GM12891 (cell line): Measurements from ENCODE around the gene CRISPLD2.

ENCODE experiments used
- DNase-seq: peaks from one replicate; pipeline ENCODE4 v3.0.0; 2011; ENCODE audit warnings: low spot score; ENCODE audit not compliant: insufficient read length
- FAIRE-seq: peaks from 2 replicates; lab custom pipeline; 2011; peaks lifted over from hg19 to GRCh38; lab: Jason Lieb, UNC
- PAX5 ChIP-seq: IDR thresholded peaks from 2 replicates; pipeline ENCODE4 v1.6.1; 2011; ENCODE audit warnings: low read length, moderate library complexity, mild to moderate bottlenecking; ENCODE audit not compliant: insufficient read depth, severe bottlenecking
- POLR2A ChIP-seq: IDR thresholded peaks from 2 replicates; pipeline ENCODE4 v1.6.1; 2011; ENCODE audit warnings: low read depth, low read length, control low read depth
- POLR2AphosphoS5 ChIP-seq: IDR thresholded peaks from 2 replicates; pipeline ENCODE4 v1.6.1; 2011; ENCODE audit warnings: low read depth, low read length, control low read depth
- POU2F2 ChIP-seq: IDR thresholded peaks from 2 replicates; pipeline ENCODE4 v1.6.1; 2011; ENCODE audit warnings: low read depth, mild to moderate bottlenecking, control low read depth, low read length, moderate library complexity
- SPI1 ChIP-seq: IDR thresholded peaks from 2 replicates; pipeline ENCODE4 v1.6.1; 2011; ENCODE audit warnings: low read depth, low read length, control low read depth
- TAF1 ChIP-seq: IDR thresholded peaks from 2 replicates; pipeline ENCODE4 v1.6.1; 2011; ENCODE audit warnings: low read depth, low read length, control low read depth

CRISPLD2 gene

DNA sequence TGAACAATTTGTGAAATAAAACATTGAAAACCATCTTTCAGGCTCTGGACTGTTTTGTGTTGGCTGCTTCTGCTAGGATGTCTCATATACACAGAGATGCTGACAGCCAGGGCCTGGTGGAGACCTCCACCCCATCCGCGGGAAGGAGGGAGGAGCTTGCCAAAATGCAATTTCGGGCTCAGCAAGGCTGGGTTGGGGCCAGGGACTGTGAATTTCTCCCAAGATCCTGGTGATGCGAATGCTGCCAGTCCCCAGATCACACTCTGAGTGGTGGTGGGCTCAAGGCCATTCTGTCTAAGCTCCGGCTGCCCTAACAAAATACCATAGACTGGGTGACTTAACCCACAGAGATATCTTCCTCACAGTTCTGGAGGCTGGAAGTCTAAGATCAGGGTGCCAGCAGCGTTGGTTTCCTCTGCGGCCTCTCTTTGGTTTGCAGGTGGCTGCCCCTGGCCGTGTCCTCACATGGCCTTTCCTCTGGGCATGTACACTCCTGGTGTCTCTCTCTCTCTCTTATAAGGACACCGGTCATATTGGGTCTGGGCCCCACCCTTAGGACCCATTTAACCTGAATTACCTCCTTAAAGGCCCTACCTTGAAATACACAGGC lies 89.8 kb downstream of the CRISPLD2 start:
- DNase-seq = no peak
- TF ChIP-seq SPI1 (no peak), PAX5 (no peak), POU2F2 (no peak), TAF1 (no peak), POLR2A (no peak), POLR2AphosphoS5 (no peak)
- FAIRE-seq = no peak

DNA sequence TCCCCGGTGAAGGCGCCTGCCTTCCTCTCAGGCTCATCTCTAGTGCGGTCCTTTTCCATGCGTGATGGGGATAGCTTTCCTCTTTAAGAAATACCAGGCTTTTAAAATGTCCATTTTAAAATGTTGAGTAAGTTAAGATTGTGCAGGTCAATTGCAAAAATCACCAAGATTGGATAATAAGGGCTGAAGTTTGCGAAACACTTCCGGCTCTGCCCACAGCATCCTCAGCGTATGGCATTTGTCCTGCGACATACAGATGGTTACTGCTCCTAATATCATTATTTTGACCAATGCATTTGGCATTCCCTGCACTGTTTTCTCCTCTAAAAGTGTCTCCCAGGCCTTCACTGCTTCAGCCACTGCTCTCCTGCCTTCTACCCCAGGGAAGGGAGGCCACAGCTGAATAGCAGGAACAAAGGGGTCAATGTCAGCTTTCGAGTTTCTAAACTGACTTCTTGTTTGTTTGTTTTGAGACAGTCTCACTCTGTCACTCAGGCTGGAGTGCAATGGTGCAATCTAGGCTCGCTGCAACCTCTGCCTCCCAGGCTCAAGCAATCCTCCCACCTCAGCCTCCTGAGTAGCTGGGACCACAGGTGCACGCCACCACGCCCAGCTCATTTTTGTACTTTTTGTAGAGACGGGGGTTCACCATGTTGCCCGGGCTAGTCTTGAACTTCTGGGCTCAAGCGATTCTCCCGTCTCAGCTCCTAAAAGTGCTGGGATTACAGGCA lies 91.9 kb downstream of the CRISPLD2 start:
- no peak for DNase-seq
- no peak for TF ChIP-seq POLR2A
- no peak for TF ChIP-seq POLR2AphosphoS5
- no peak for TF ChIP-seq PAX5
- no peak for TF ChIP-seq POU2F2
- TF ChIP-seq TAF1 = no peak
- TF ChIP-seq SPI1 = no peak
- no peak for FAIRE-seq

DNA sequence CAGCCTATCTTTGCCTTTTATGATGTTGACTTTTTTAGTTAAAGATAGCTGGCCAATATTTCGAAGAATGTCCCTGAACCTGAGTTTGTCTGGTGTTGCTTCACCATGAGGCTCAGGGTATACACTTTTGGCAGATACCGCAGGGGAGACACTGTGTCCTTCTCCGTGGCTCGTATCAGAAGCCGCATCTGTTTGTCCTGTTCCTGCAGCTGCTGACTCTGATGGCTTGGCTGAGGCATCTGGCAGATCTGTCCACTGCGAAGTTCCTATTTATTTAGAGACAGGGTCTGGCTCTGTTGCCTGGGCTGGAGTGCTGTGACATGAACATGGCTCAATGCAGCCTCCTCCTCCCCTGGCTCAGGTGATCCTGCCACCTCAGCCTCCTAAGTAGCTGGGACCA lies 93.5 kb downstream of the CRISPLD2 start:
- no peak for DNase-seq
- no peak for FAIRE-seq
- TF ChIP-seq POLR2AphosphoS5 (no peak), PAX5 (no peak), SPI1 (no peak), TAF1 (no peak)

DNA sequence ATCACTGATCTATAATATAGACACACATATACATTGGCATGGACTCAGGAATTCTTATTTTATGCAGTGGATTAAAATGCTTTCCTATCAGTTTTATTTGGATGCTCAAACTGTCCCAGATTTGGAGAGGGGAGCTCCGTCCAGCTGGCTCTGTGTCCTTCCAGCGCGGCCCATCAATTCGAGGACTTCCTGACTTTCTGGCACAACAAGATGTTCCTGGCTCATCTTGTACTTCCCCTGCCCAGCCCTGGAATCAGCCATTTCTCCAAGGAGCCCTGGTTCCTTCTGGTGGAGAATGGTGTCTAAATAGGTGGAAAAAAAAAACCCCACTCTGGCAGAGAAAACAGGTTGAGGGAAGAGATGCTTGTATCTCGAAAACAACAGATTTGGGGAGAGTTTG lies 94.5 kb downstream of the CRISPLD2 start:
- DNase-seq (no peak), FAIRE-seq (no peak)
- no peak for TF ChIP-seq POLR2A
- no peak for TF ChIP-seq PAX5
- no peak for TF ChIP-seq SPI1
- TF ChIP-seq POLR2AphosphoS5 = no peak
- no peak for TF ChIP-seq POU2F2
- no peak for TF ChIP-seq TAF1

DNA sequence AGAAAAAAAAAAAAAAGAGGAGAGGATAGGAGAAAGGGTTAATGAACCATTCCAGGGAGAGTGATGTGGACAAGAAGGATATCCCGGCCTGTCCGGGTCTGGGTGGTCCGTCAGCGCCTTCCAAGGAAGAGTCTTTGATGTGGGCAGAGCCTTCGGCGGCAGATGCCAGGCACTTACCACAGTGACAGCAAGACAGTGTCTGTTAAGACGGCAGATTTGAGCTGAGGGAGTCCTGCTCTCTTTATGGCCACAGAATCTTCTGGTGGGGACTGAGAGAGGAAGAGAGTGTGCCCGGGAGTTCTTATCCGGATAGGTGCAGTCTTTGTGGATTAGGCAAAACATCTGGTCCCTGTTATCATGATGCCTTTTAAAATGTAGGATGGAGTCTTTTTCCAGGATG lies 96.4 kb downstream of the CRISPLD2 start:
- DNase-seq (no peak), FAIRE-seq (no peak)
- TF ChIP-seq TAF1 = no peak
- TF ChIP-seq SPI1 = no peak
- no peak for TF ChIP-seq PAX5
- TF ChIP-seq POLR2A = no peak
- no peak for TF ChIP-seq POU2F2
- TF ChIP-seq POLR2AphosphoS5 = no peak

DNA sequence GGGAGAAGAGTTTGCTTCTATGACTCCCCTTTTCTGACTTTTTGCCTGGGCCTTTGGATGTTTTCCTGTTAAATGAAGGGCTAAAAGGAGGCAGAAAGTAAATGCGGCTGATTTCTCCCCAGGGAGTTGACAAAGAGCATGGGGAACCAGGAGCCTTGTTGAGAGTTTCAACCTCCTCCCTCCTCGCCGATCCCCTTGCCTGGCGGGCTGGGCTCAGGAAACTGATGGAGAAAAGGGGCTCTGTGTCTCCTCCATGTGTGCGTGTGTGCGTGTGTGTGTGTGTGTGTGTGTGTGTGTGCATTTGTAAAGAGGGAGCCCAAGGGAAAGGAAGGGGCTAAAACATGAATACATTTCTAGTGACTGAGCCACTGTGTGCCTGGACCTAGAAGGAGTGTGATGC lies 97.1 kb downstream of the CRISPLD2 start:
- no peak for FAIRE-seq
- TF ChIP-seq POLR2A = no peak
- no peak for DNase-seq

DNA sequence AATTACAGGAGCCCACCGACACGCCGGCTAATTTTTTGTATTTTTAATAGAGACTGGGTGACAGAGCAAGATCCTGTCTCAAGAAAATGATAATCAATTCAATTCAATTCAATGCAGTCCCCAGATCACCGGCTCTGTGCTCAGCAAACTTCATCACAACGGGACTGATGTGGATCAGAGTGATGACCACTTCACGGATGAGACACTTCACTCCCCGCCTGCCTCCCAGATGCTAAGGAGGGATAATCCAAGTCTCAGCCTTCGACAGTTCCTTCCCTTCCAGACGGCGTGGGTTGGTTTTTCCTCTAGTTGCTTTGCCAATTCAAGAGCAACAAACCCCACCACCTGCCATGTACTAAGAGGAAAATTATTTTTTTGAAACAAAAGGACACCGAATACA lies 97.7 kb downstream of the CRISPLD2 start:
- DNase-seq = no peak
- no peak for TF ChIP-seq SPI1
- no peak for TF ChIP-seq POLR2AphosphoS5
- TF ChIP-seq POU2F2 = no peak
- TF ChIP-seq PAX5 = no peak
- TF ChIP-seq TAF1 = no peak
- no peak for TF ChIP-seq POLR2A
- no peak for FAIRE-seq

DNA sequence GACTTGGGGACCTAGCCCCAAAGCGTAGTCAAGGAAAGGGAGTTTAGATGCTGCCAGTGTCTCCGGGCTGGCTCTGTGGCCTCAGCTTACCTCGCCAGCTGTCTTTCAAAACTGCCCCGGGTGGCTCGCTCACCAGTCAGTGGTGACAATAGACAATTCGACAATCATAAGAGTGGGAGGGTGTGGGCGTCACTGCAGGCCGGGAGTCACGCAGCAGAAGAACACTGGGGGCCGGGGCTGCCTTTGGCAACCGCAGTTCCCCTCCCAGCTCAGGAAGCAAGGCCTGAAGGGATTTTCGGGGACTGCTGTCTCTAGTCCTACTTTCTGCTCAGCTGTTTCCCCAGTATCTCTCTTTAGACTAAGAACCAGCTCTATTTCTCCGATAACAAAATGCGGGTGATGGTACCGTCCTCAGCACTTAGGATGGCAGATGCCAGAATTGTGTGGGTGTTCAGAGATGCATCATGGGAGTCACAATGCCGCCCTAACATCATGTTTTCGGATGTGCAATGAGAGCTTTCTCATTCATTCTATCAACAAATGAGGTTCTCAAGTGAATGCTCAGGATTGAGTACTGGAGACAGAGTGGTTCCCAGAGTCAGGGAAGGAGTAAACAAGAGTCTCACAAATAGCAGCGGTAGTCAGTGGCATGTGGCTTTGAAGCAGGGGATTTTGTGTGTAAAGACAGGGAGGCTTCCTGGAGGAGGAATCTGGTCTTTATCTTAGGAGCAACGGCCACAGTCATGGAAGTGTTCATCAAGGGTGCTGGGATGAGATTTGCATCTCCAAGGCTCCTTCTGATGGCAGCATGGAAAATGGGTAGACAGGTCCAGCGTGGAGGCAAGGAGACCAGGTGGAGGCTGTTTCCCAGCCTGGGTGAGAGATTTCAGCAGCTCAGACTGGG lies 98.5 kb downstream of the CRISPLD2 start:
- TF ChIP-seq SPI1 (no peak), POU2F2 (no peak), PAX5 (no peak), POLR2A (no peak), TAF1 (no peak), POLR2AphosphoS5 (no peak)
- FAIRE-seq = no peak
- no peak for DNase-seq

DNA sequence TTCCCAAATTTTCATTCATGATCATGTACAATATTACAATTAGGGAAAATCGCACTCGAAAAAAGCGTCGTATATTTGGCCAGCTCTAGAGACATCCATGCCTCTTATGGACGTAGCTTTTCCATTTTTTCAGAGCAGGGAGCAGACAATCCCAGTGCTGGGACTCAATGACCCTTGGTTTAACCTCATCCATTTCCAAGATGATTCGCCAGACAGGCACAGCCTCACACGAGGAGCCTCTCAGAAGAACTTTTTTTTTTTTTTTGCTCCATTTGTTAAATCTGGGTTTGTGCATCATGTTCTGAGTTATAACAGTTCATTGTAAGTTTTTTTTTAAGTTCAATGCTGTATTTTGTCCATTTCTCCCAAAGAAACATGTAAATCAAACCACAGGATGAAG lies 99.5 kb downstream of the CRISPLD2 start:
- FAIRE-seq (no peak), DNase-seq (no peak)

DNA sequence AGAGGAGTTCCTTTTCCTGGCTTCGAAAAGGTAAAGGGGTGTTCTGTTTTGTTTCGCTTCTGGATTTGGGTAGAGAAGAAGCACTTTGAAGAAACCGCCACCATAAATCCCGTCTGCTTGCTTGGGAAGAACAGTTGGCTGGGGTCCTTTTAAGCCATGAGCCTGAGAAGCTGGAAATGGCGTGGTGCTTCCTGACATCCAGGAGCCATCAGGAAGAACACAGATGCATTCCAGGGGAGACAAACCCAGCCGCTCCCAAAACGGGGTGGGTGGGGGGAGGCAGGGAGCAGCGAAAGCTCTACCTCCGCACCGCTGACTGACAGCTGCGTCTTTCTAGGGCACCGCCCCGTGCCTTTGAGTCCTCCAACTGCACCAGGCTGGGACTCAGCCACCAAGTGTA lies 99.9 kb downstream of the CRISPLD2 start:
- no peak for DNase-seq
- FAIRE-seq = no peak
- TF ChIP-seq SPI1 = no peak
- TF ChIP-seq PAX5 = no peak
- TF ChIP-seq POLR2AphosphoS5 = no peak

More for the DNA sequence above, 99.5 kb downstream of the CRISPLD2 start:
- TF ChIP-seq POU2F2 (no peak), POLR2AphosphoS5 (no peak), TAF1 (no peak), POLR2A (no peak), SPI1 (no peak), PAX5 (no peak)
